Astrocyte (in vitro differentiated cells and primary cell): ENCODE data around the gene UTRN. TPM values are rescaled to one million over a fixed set of nuclear protein-coding genes. Genes with fewer than 3 reads are reported as not detected.

Experiments used
- DNase-seq: peaks from one replicate; pipeline ENCODE4 v3.0.0-alpha.2; 2010; ENCODE audit warnings: low read depth
- FAIRE-seq: peaks from 2 replicates; lab custom pipeline; 2011; peaks lifted over from hg19 to GRCh38; lab: Jason Lieb, UNC
- H2AFZ ChIP-seq: 2 replicates; pipeline ENCODE4 v1.6.0; 2012; ENCODE audit warnings: low read depth, low read length, inconsistent platforms
- H3K27ac ChIP-seq: 2 replicates; pipeline ENCODE4 v1.5.1; 2011; ENCODE audit warnings: low read depth, low read length, inconsistent platforms
- H3K27me3 ChIP-seq: 2 replicates; pipeline ENCODE4 v1.6.0; 2011; ENCODE audit warnings: low read length, inconsistent platforms; ENCODE audit not compliant: insufficient read depth
- H3K36me3 ChIP-seq: 2 replicates; pipeline ENCODE4 v1.5.1; 2011; ENCODE audit warnings: low read length, inconsistent platforms; ENCODE audit not compliant: insufficient read depth
- H3K4me1 ChIP-seq: 2 replicates; pipeline ENCODE4 v1.5.1; 2011; ENCODE audit warnings: low read length, inconsistent platforms; ENCODE audit not compliant: insufficient read depth
- H3K4me2 ChIP-seq: 2 replicates; pipeline ENCODE4 v1.6.0; 2012; ENCODE audit warnings: low read length, inconsistent platforms
- H3K4me3 ChIP-seq: 2 replicates; pipeline ENCODE4 v1.5.1; 2011; ENCODE audit warnings: low read depth, mild to moderate bottlenecking, low read length, inconsistent platforms; ENCODE audit not compliant: insufficient read depth
- H3K79me2 ChIP-seq: 2 replicates; pipeline ENCODE4 v1.6.0; 2012; ENCODE audit warnings: mild to moderate bottlenecking, low read length, inconsistent platforms; ENCODE audit not compliant: insufficient read depth
- H3K9ac ChIP-seq: 2 replicates; pipeline ENCODE4 v1.6.0; 2012; ENCODE audit warnings: mild to moderate bottlenecking, low read length, inconsistent platforms
- H3K9me3 ChIP-seq: 2 replicates; pipeline ENCODE4 v1.5.1; 2012; ENCODE audit warnings: low read depth, mild to moderate bottlenecking, low read length, inconsistent platforms; ENCODE audit not compliant: insufficient read depth
- H4K20me1 ChIP-seq: 2 replicates; pipeline ENCODE4 v1.6.0; 2012; ENCODE audit warnings: low read length, inconsistent platforms; ENCODE audit not compliant: insufficient read depth
- H3K27ac Mint-ChIP-seq: one replicate; pipeline ENCODE4 v1.8.0; 2021; ENCODE audit warnings: mild to moderate bottlenecking, mixed read lengths; ENCODE audit not compliant: unreplicated experiment
- H3K27me3 Mint-ChIP-seq: one replicate; pipeline ENCODE4 v1.8.0; 2021; ENCODE audit warnings: low read depth, mixed read lengths; ENCODE audit not compliant: unreplicated experiment
- H3K36me3 Mint-ChIP-seq: one replicate; pipeline ENCODE4 v1.8.0; 2021; ENCODE audit warnings: low read depth, mixed read lengths; ENCODE audit not compliant: unreplicated experiment
- H3K4me1 Mint-ChIP-seq: one replicate; pipeline ENCODE4 v1.8.0; 2021; ENCODE audit warnings: low read depth, mixed read lengths; ENCODE audit not compliant: unreplicated experiment
- H3K4me3 Mint-ChIP-seq: one replicate; pipeline ENCODE4 v1.8.0; 2021; ENCODE audit warnings: mild to moderate bottlenecking, moderate library complexity, mixed read lengths; ENCODE audit not compliant: unreplicated experiment
- H3K9me3 Mint-ChIP-seq: one replicate; pipeline ENCODE4 v1.8.0; 2021; ENCODE audit warnings: mild to moderate bottlenecking, mixed read lengths; ENCODE audit not compliant: unreplicated experiment
- CTCF ChIP-seq: IDR thresholded peaks from 2 replicates; pipeline ENCODE4 v1.5.1; 2011; ENCODE audit warnings: low read depth, mild to moderate bottlenecking, inconsistent platforms, low read length, moderate library complexity; ENCODE audit not compliant: insufficient read depth
- EZH2 ChIP-seq: IDR thresholded peaks from 2 replicates; pipeline ENCODE4 v1.6.1; 2012; ENCODE audit warnings: mild to moderate bottlenecking, low read length, inconsistent platforms; ENCODE audit not compliant: insufficient read depth
- total RNA-seq: library from RNA; stranded (reverse); gene quantifications from 2 replicates; pipeline ENCODE4 v1.2.1, GENCODE V29; 2021

UTRN gene
- total RNA-seq, 1 donor from 2014 or later = 86.3 TPM

GRCh38 chr6:144315981-144316861 lies 31.1 kb downstream of the UTRN start:
- peaks cover 30% of the 10 kb centered on the region for H3K79me2 ChIP-seq
- no peaks in the 10 kb centered on the region for H3K36me3 ChIP-seq
- no peaks in the 10 kb centered on the region for H3K27me3 ChIP-seq
- no peak overlapping the region for H2AFZ ChIP-seq
- H3K9me3 ChIP-seq = no peaks in the 10 kb centered on the region
- H3K9me3 Mint-ChIP-seq = no peaks in the 10 kb centered on the region
- H3K4me3 ChIP-seq = no peak overlapping the region
- peaks cover 2% of the 10 kb centered on the region for H3K36me3 Mint-ChIP-seq
- no peaks in the 10 kb centered on the region for H3K4me1 ChIP-seq
- H3K27ac Mint-ChIP-seq = no peak overlapping the region
- no peaks in the 10 kb centered on the region for H3K27me3 Mint-ChIP-seq
- no peak overlapping the region for H3K4me3 Mint-ChIP-seq
- H4K20me1 ChIP-seq = peaks cover 28% of the 10 kb centered on the region
- H3K9ac ChIP-seq = no peak overlapping the region
- no peak overlapping the region for H3K27ac ChIP-seq
- TF ChIP-seq CTCF (no peak), EZH2 (no peak)
- DNase-seq (no peak), FAIRE-seq (no peak)
- H3K4me1 Mint-ChIP-seq = peaks cover 8% of the 10 kb centered on the region
- no peak overlapping the region for H3K4me2 ChIP-seq

- no peak overlapping the region for H3K9ac ChIP-seq
- H2AFZ ChIP-seq = no peak overlapping the region
- Mint-ChIP-seq H3K36me3 (peaks cover 2% of the 10 kb centered on the region), H3K9me3 (no peaks in the 10 kb centered on the region), H3K27me3 (no peaks in the 10 kb centered on the region), H3K27ac (no peak overlapping the region), H3K4me1 (peaks cover 8% of the 10 kb centered on the region), H3K4me3 (no peak overlapping the region)
- FAIRE-seq (no peak), DNase-seq (no peak)
- H4K20me1 ChIP-seq = peaks cover 31% of the 10 kb centered on the region
- no peaks in the 10 kb centered on the region for H3K4me1 ChIP-seq
- H3K27ac ChIP-seq = no peak overlapping the region
- H3K79me2 ChIP-seq = peaks cover 28% of the 10 kb centered on the region
- H3K27me3 ChIP-seq = no peaks in the 10 kb centered on the region
- TF ChIP-seq EZH2 (no peak), CTCF (no peak)
- no peaks in the 10 kb centered on the region for H3K9me3 ChIP-seq
- H3K4me2 ChIP-seq = no peak overlapping the region
- H3K4me3 ChIP-seq = no peak overlapping the region
- no peaks in the 10 kb centered on the region for H3K36me3 ChIP-seq
Measured at GRCh38 chr6:144316862-144317195, 31.7 kb downstream of the UTRN start.

- TF ChIP-seq CTCF (no peak), EZH2 (no peak)
- Histone ChIP-seq H3K27me3 (no peaks in the 10 kb centered on the region), H3K4me1 (peaks cover 3% of the 10 kb centered on the region), H3K27ac (no peak overlapping the region), H3K4me3 (no peak overlapping the region), H2AFZ (no peak overlapping the region), H3K4me2 (peak overlapping the region; percentile 25), H3K9ac (no peak overlapping the region), H4K20me1 (peaks cover 30% of the 10 kb centered on the region), H3K36me3 (no peaks in the 10 kb centered on the region), H3K9me3 (no peaks in the 10 kb centered on the region), H3K79me2 (peaks cover 28% of the 10 kb centered on the region)
- Mint-ChIP-seq H3K9me3 (no peaks in the 10 kb centered on the region), H3K4me3 (no peak overlapping the region), H3K4me1 (peaks cover 13% of the 10 kb centered on the region), H3K27me3 (no peaks in the 10 kb centered on the region), H3K27ac (no peak overlapping the region), H3K36me3 (peaks cover 2% of the 10 kb centered on the region)
- no peak for DNase-seq
- FAIRE-seq = no peak
Measured at GRCh38 chr6:144317736-144318135, 32.6 kb downstream of the UTRN start.
